ENCODE results near the gene SF1. TPM values are rescaled to one million over a fixed set of nuclear protein-coding genes. Genes with fewer than 3 reads are reported as not detected.

Gene SF1
- 187 and 214 TPM in 2 replicates for total RNA-seq

GRCh38 chr11:64778473-64779298 is at the start of gene SF1:
Gene SF1 (minus strand): TSS chr11:64778542. CDS start chr11:64778392, 150 bp downstream.

GRCh38 chr11:64810271-64810890 is 32.0 kb upstream of the SF1 start, which contains the start of gene MEN1:
Gene MEN1 (minus strand): TSS chr11:64810551. CDS start chr11:64810109, 442 bp downstream.

DNA sequence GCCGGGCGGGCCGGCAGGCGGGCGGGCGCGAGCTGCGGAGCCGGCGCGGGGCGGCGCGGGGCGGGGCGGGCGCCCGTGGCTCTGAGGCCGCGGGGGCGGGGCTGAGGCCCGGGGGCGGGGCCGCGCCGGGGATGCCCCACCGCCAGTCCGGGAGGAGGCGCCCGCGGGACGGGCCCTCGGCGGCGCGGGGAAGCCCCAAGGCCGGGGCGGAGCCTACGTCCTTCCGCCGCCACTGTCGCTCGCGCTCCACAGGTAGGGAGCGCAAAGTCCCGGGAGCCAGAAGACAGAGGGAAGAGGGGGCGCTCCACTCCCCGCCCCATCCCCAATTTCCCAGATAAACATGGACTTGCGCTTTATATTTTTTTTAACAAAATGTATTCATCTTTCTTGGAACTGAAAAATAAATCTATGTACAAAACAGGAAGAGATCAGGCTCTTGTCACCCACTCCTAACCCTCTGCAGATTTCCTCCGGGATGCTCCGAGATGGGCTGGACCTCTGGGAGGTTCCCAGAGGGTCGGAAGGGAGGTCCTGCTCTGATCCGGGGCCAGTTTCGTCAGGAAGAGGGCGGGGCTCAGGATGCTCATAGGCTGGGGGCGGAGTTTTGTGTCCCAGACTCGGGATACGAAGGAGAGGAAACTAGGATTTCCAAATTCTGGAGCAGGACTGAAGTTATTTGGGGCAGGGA is 25.0 kb upstream of the SF1 start, which contains the start of gene MAP4K2:
TSS of gene MAP4K2 (minus strand) at position 57 of the 688 bp plus-strand sequence. CDS start 65 bp downstream, outside the sequence.

DNA sequence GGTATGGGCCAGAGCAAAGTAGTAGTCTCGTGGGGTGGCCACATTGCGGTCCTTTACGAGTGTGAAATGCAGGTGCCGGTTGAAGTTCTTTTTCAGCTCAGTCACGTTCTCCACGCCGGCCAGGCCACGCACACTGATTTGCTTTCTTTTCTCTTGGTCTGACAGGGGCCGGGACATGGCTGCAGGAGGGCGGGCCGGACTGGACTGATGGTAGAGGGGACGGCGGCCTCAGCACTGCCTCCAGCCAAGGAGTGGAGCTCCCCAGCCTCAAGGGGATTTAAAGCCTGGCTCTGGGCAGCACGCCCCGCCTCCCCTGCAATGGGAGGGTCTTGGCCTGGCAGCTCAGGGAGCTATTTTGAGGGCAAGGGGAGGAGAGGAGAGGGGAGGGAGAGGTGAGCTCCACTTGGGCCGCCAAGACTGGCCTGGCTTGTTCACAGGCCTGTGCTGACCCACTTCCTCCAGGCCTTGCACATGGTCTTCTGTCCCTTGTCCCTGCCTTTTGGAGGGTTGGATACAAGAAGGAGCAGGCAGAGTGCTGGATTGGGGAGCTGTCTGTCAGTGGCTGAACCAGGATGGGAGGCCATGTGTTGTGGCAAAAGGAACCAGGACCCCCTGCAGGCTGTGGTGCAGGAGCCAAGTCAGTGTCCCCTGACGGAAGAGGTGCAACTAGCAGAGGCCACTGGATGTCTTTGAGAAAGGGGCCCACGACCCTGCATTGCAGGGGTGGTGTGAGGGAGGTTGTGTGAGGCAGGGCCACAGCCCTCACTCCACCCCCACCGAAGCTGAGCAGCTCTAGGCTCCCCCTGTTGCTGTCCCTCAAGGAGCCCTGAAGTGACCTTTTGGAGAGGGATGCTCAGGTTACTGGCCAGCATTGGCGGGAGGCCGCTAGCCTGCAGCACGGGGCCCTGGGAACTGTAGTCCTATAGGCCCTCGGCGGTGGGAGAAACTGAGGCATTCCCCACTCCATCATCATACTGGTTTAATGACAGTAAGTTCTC is 18.3 kb downstream of the SF1 start, which contains the start of gene PYGM:
TSS of gene PYGM (minus strand) at position 253 of the 998 bp plus-strand sequence. CDS start at position 177, 76 bp downstream.

GRCh38 chr11:64743591-64744543 is 34.5 kb downstream of the SF1 start, which contains the start of gene RASGRP2:
Gene RASGRP2 (minus strand): TSS chr11:64744142. CDS start chr11:64742866, 1,276 bp downstream.

DNA sequence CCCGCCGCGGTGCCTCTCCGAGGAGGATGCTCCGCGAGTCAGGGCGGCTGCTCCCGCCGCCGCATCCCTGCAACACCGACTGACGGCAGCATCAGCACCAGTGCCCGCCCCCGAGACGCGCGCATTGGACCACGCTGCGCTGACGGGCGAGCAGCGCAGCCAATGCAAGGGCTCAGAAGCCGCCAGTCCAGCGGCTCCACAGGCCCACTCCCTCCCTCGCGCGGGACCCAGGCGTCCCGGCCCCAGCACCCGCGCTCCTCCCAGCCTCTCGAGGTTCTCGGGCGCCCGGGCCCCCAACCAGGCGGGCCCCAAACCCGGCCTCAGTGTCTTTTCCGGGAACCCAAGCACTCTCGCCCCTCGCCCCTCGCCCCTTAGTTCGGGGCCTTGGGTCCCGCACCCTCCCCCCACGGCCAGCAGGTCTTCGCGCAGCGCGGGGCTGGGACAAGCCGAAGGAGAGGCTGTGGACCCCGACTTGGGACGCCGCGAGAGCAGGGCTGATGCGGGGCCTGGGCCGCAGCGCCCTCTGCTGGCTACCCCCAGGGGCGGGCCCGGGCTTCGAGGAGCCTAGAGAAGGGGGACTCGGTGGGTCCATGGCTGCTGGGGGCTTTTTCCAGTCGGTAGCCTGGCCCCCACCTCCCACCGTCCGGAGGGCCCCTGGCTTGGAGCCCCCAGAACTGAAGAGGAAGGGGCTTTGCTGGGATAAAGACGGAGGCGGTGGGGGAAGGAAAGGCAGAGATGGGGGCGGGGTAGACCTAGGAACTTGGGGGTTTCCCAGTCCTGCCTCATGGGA is 55.0 kb downstream of the SF1 start, which contains the start of gene NRXN2:
TSS of gene NRXN2 (minus strand) at position 81 of the 790 bp plus-strand sequence. CDS start 9,498 bp downstream, outside the sequence.

Other genes with a start within 250 kb of the SF1 start
- not detected in 2 replicates for gene SLC22A11, start 222.6 kb downstream of the SF1 start, total RNA-seq
- gene SLC22A12, start 187.3 kb downstream of the SF1 start, total RNA-seq, result not detected in 2 replicates
- 0.67 and 0.89 TPM in 2 replicates for gene NRXN2, start 55.3 kb downstream of the SF1 start, total RNA-seq
- under 0.01 and 0.15 TPM in 2 replicates for gene RASGRP2, start 34.4 kb downstream of the SF1 start, total RNA-seq
- 0.17 and 0.30 TPM in 2 replicates for gene PYGM, start 18.6 kb downstream of the SF1 start, total RNA-seq
- 18.5 and 18.7 TPM in 2 replicates for gene MAP4K2, start 24.7 kb upstream of the SF1 start, total RNA-seq
- 20.8 and 22.2 TPM in 2 replicates for gene MEN1, start 32.0 kb upstream of the SF1 start, total RNA-seq
- under 0.01 and 0.15 TPM in 2 replicates for gene CDC42BPG, start 66.1 kb upstream of the SF1 start, total RNA-seq
- 71.1 and 79.8 TPM in 2 replicates for gene EHD1, start 100.1 kb upstream of the SF1 start, total RNA-seq
- 18.3 and 20.3 TPM in 2 replicates for gene ATG2A, start 138.7 kb upstream of the SF1 start, total RNA-seq
- gene PPP2R5B, start 146.1 kb upstream of the SF1 start, total RNA-seq, result 14.1 and 16.6 TPM in 2 replicates
- not detected in 2 replicates for gene GPHA2, start 157.4 kb upstream of the SF1 start, total RNA-seq
- gene MAJIN, start 193.6 kb upstream of the SF1 start, total RNA-seq, result not detected in 2 replicates
- gene BATF2, start 218.4 kb upstream of the SF1 start, total RNA-seq, result 1.2 and 1.3 TPM in 2 replicates
- 229 and 233 TPM in 2 replicates for gene ARL2, start 235.6 kb upstream of the SF1 start, total RNA-seq
- 17.5 and 22.9 TPM in 2 replicates for gene SNX15, start 248.9 kb upstream of the SF1 start, total RNA-seq